ENCODE results near the gene ADGRE3.

ADGRE3 gene

GRCh38 chr19:14674764-14675163 is at the start of gene ADGRE3:
Gene ADGRE3 (minus strand): TSS chr19:14674844. CDS start chr19:14674770, 74 bp downstream.
- no peak for DNase-seq (ENCODE audit: low read depth)

GRCh38 chr19:14722127-14722526 is 47.5 kb upstream of the ADGRE3 start:
- DNase-seq (ENCODE audit: low read depth): no peak

- DNase-seq (ENCODE audit: low read depth): no peak
Measured at GRCh38 chr19:14719162-14719561, 44.5 kb upstream of the ADGRE3 start.

GRCh38 chr19:14718522-14719116 is 44.0 kb upstream of the ADGRE3 start:
- no peak for DNase-seq (ENCODE audit: low read depth)

- DNase-seq (ENCODE audit: low read depth): no peak
Measured at GRCh38 chr19:14715841-14716240, 41.2 kb upstream of the ADGRE3 start.

- no peak for DNase-seq (ENCODE audit: low read depth)
Measured at GRCh38 chr19:14704450-14704849, 29.8 kb upstream of the ADGRE3 start.

- no peak for DNase-seq (ENCODE audit: low read depth)
Measured at GRCh38 chr19:14703833-14704232, 29.2 kb upstream of the ADGRE3 start.

- DNase-seq (ENCODE audit: low read depth): no peak
Measured at GRCh38 chr19:14700711-14701375, 26.2 kb upstream of the ADGRE3 start.

- no peak for DNase-seq (ENCODE audit: low read depth)
Measured at GRCh38 chr19:14699641-14700040, 25.0 kb upstream of the ADGRE3 start.

- no peak for DNase-seq (ENCODE audit: low read depth)
Measured at GRCh38 chr19:14695471-14695870, 20.8 kb upstream of the ADGRE3 start.

- DNase-seq (ENCODE audit: low read depth): no peak
Measured at GRCh38 chr19:14694641-14695266, 20.1 kb upstream of the ADGRE3 start.

- DNase-seq (ENCODE audit: low read depth): peak; percentile 97
Measured at GRCh38 chr19:14689598-14690503, 15.2 kb upstream of the ADGRE3 start, which contains the start of gene ZNF333. Gene ZNF333 (plus strand): TSS chr19:14690048. CDS start chr19:14693492, 3,444 bp downstream.

GRCh38 chr19:14686411-14686810 is 11.8 kb upstream of the ADGRE3 start:
- DNase-seq (ENCODE audit: low read depth): no peak

- DNase-seq (ENCODE audit: low read depth): no peak
Measured at GRCh38 chr19:14683439-14683838, 8.8 kb upstream of the ADGRE3 start.

- no peak for DNase-seq (ENCODE audit: low read depth)
Measured at GRCh38 chr19:14682084-14682483, 7.4 kb upstream of the ADGRE3 start.

- no peak for DNase-seq (ENCODE audit: low read depth)
Measured at GRCh38 chr19:14678199-14678598, 3.6 kb upstream of the ADGRE3 start.

GRCh38 chr19:14677464-14677863 is 2.8 kb upstream of the ADGRE3 start:
- no peak for DNase-seq (ENCODE audit: low read depth)

- DNase-seq (ENCODE audit: low read depth): no peak
Measured at GRCh38 chr19:14676762-14677161, 2.1 kb upstream of the ADGRE3 start.

- no peak for DNase-seq (ENCODE audit: low read depth)
Measured at GRCh38 chr19:14673088-14673487, 1.6 kb downstream of the ADGRE3 start.

GRCh38 chr19:14672188-14672872 is 2.3 kb downstream of the ADGRE3 start:
- DNase-seq (ENCODE audit: low read depth): no peak

- DNase-seq (ENCODE audit: low read depth): no peak
Measured at GRCh38 chr19:14670408-14670807, 4.2 kb downstream of the ADGRE3 start.

GRCh38 chr19:14669940-14670339 is 4.7 kb downstream of the ADGRE3 start:
- DNase-seq (ENCODE audit: low read depth): no peak
